ENCODE data around the gene MED17. TPM values are rescaled to one million over a fixed set of nuclear protein-coding genes. Genes with fewer than 3 reads are reported as not detected.

MED17 gene
- total RNA-seq, 1 experiment from 2014 or later: 41.1 TPM

GRCh38 chr11:93804879-93805278 lies 20.8 kb downstream of the MED17 start:
- DNase-seq (ENCODE audit: low read depth, low spot score) (no peak), ATAC-seq (no peak)
- Histone ChIP-seq H3K79me2 (ENCODE audit: insufficient read depth, low read length) (peaks cover 59% of the 10 kb centered on the region), H3K4me3 (replicated peaks in 1 of 2; ENCODE audit: low read depth in 1 of 2, low read length in 2 of 2) (no peak overlapping the region), H3K9ac (ENCODE audit: low read length) (no peak overlapping the region), H3K4me2 (ENCODE audit: low read length) (no peak overlapping the region), H3K27me3 (ENCODE audit: insufficient read depth, low read length) (no peaks in the 10 kb centered on the region), H3K9me3 (ENCODE audit: control insufficient read depth in 1 of 2, insufficient read depth in 1 of 2, low read depth in 1 of 2, low read length in 2 of 2) (no peaks in the 10 kb centered on the region), H3K27ac (ENCODE audit: low read depth, low read length) (no peak overlapping the region), H2AFZ (ENCODE audit: low read depth, low read length, poor library complexity, severe bottlenecking) (no peak overlapping the region), H3K9me2 (ENCODE audit: insufficient read depth) (no peaks in the 10 kb centered on the region), H3K36me3 (ENCODE audit: control insufficient read depth in 1 of 2, insufficient read depth in 2 of 2, low read length in 2 of 2) (peaks cover 54 to 60% of the 10 kb centered on the region in 2 experiments; a peak in 3 of 4 replicates), H3K4me1 (ENCODE audit: control insufficient read depth in 1 of 2, insufficient read depth in 2 of 2, low read length in 2 of 2) (no peaks in the 10 kb centered on the region), H4K20me1 (ENCODE audit: insufficient read depth) (peaks cover 16% of the 10 kb centered on the region; the same call in 1 of the 2 replicates)
- TF ChIP-seq ELF1 (IDR thresholded peaks at IDR 0.05; ENCODE audit: borderline replicate concordance, low read depth) (no peak), ZBTB33 (IDR thresholded peaks at IDR 0.05; ENCODE audit: extremely low read depth, insufficient replicate concordance, low read length) (no peak), SRF (IDR thresholded peaks at IDR 0.05; ENCODE audit: low read depth) (no peak), EZH2phosphoT487 (IDR thresholded peaks at IDR 0.05; ENCODE audit: borderline replicate concordance) (no peak), SP1 (IDR thresholded peaks at IDR 0.05; ENCODE audit: low read depth) (no peak), CEBPB (IDR thresholded peaks at IDR 0.05; ENCODE audit: low read depth) (no peak), RAD21 (IDR thresholded peaks at IDR 0.05; ENCODE audit: low read depth) (no peak), ZNF274 (IDR thresholded peaks at IDR 0.05; ENCODE audit: low read depth, low read length) (no peak), POLR2AphosphoS5 (IDR thresholded peaks at IDR 0.05; ENCODE audit: low read depth, low read length) (no peak), MAX (IDR thresholded peaks at IDR 0.05) (no peak), FOSL1 (IDR thresholded peaks at IDR 0.05; ENCODE audit: low read depth) (no peak), EGR1 (IDR thresholded peaks at IDR 0.05; ENCODE audit: low read depth) (no peak)
- BruUV-seq (replicated peaks): TSS peak; percentile 3
- CTCF ChIA-PET: no interaction called here
- intact Hi-C loops (cut with micrococcal nuclease): no loop called here
- RAD21 ChIA-PET (ENCODE audit: low non-redundant PET in 1 of 2, low total read pairs in 2 of 2, uncharacterized antibody in 2 of 2, unreplicated experiment in 2 of 2): no interaction called here
- POLR2A ChIA-PET: no interaction called here
